B cell (primary cell): Measurements from ENCODE around the gene PADI3. TPM values are rescaled to one million over a fixed set of nuclear protein-coding genes. Genes with fewer than 3 reads are reported as not detected.
A peak's percentile ranks its signal among the peaks of the same experiment; 100 is the strongest.

Experiments
- ATAC-seq: fragments of 200-7000 bp; cut with Tn5 transposase; one replicate; pipeline ENCODE4 v1.10.0; 2021; ENCODE audit warnings: low read depth, mild to moderate bottlenecking, moderate number of reproducible peaks, moderate library complexity
- CTCF ChIA-PET: fragments of 350-600 bp; sonication (Branson Sonifier 250); formaldehyde crosslinking; loops from one replicate; lab custom pipeline; 2021; ENCODE audit warnings: antibody characterized with exemption, inconsistent platforms; lab: Charles Lee
- POLR2A ChIA-PET: fragments of 350-600 bp; sonication (Branson Sonifier 250); formaldehyde crosslinking; loops from one replicate; lab custom pipeline; 2021; ENCODE audit warnings: antibody characterized with exemption; lab: Charles Lee
- DNase-seq: peaks from one replicate; pipeline ENCODE4 v3.0.0; 2013
- H2AFZ ChIP-seq: 2 replicates; pipeline ENCODE4 v1.6.1; 2012; ENCODE audit warnings: mild to moderate bottlenecking, low read depth, low read length; ENCODE audit not compliant: insufficient read depth, poor library complexity, severe bottlenecking
- H3K27ac ChIP-seq, 2 donors: 1 replicate in 1 of 2; 2 replicates in 1 of 2; pipeline ENCODE4 v1.5.1; 2012 to 2013; ENCODE audit warnings: low read length in 2 of 2, mild to moderate bottlenecking in 2 of 2, moderate library complexity in 1 of 2
- H3K27me3 ChIP-seq, 4 experiments: fragments of 200-600 bp in 1 of 4; sonication (generic) in 1 of 4; replicated peaks in 1 of 4; 1 replicate in 2 of 4; 2 replicates in 2 of 4; pipeline versions ENCODE4 v1.6.1 to v1.7.0; 2013 to 2016; ENCODE audit warnings: low read length in 3 of 4, mild to moderate bottlenecking in 2 of 4, mixed read lengths in 1 of 4, moderate library complexity in 1 of 4; ENCODE audit not compliant: insufficient read depth in 4 of 4, control insufficient read depth in 3 of 4; ENCODE audit errors: control extremely low read depth in 1 of 4
- H3K36me3 ChIP-seq, 2 experiments: replicated peaks in 1 of 2; 1 replicate in 1 of 2; 2 replicates in 1 of 2; pipeline versions ENCODE4 v1.6.1 to v1.7.1; 2013; ENCODE audit warnings: low read length in 1 of 2; ENCODE audit not compliant: insufficient read depth in 2 of 2, control insufficient read depth in 1 of 2; ENCODE audit errors: control extremely low read depth in 1 of 2, extremely low read depth in 1 of 2
- H3K4me1 ChIP-seq, 2 donors: fragments of 200-600 bp in 1 of 2; sonication (generic) in 1 of 2; 1 replicate in 1 of 2; 2 replicates in 1 of 2; pipeline versions ENCODE4 v1.5.1 to v1.6.1; 2013 to 2017; ENCODE audit warnings: low read length in 2 of 2; ENCODE audit not compliant: control insufficient read depth in 2 of 2, insufficient read depth in 2 of 2
- H3K4me2 ChIP-seq: replicated peaks from 2 replicates; pipeline ENCODE3; 2012; ENCODE audit warnings: mild to moderate bottlenecking, low read depth, low read length; ENCODE audit not compliant: poor library complexity, severe bottlenecking
- H3K4me3 ChIP-seq, 5 experiments: fragments of 200-600 bp in 1 of 5; sonication (generic) in 1 of 5; 1 replicate in 3 of 5; 2 replicates in 2 of 5; pipeline versions ENCODE4 v1.5.1 to v1.7.0; 2011 to 2016; ENCODE audit warnings: low read length in 4 of 5, mild to moderate bottlenecking in 4 of 5, low read depth in 2 of 5, control low read depth in 1 of 5, moderate library complexity in 1 of 5; ENCODE audit not compliant: insufficient read depth in 1 of 5; ENCODE audit errors: control extremely low read depth in 1 of 5, extremely low read depth in 1 of 5
- H3K79me2 ChIP-seq: fragments of 200-600 bp; sonication (generic); one replicate; pipeline ENCODE4 v1.6.0; 2016; ENCODE audit warnings: low read length; ENCODE audit not compliant: control insufficient read depth, insufficient read depth
- H3K9ac ChIP-seq: fragments of 200-600 bp; sonication (generic); 2 replicates; pipeline ENCODE4 v1.6.1; 2017; ENCODE audit warnings: mild to moderate bottlenecking, low read length, moderate library complexity
- H3K9me3 ChIP-seq, 3 donors: one replicate each; pipeline versions ENCODE4 v1.6.1 to v1.7.1; 2013; ENCODE audit warnings: low read length in 2 of 3; ENCODE audit not compliant: control insufficient read depth in 2 of 3, insufficient read depth in 1 of 3; ENCODE audit errors: control extremely low read depth in 1 of 3
- H4K20me1 ChIP-seq: 2 replicates; pipeline ENCODE4 v1.6.0; 2012; ENCODE audit warnings: mild to moderate bottlenecking, low read length; ENCODE audit not compliant: insufficient read depth, control insufficient read depth, poor library complexity, severe bottlenecking
- H3K27ac Mint-ChIP-seq: one replicate; pipeline ENCODE4 v1.8.0; 2021; ENCODE audit warnings: mixed read lengths
- H3K27me3 Mint-ChIP-seq: one replicate; pipeline ENCODE4 v1.8.0; 2021; ENCODE audit warnings: mixed read lengths
- H3K4me1 Mint-ChIP-seq: one replicate; pipeline ENCODE4 v1.8.0; 2021; ENCODE audit warnings: mixed read lengths
- H3K4me3 Mint-ChIP-seq: one replicate; pipeline ENCODE4 v1.8.0; 2021; ENCODE audit warnings: mixed read lengths
- H3K9me3 Mint-ChIP-seq: one replicate; pipeline ENCODE4 v1.8.0; 2022; ENCODE audit warnings: mixed read lengths; ENCODE audit not compliant: insufficient read depth
- EZH2 ChIP-seq: IDR thresholded peaks from 2 replicates; pipeline ENCODE4 v1.6.1; 2012; ENCODE audit warnings: borderline replicate concordance, low read depth, mild to moderate bottlenecking, moderate library complexity, low read length; ENCODE audit not compliant: insufficient read depth, poor library complexity, severe bottlenecking
- WGBS: methylation state at CpG from one replicate; pipeline ENCODE4 v1.1.5; 2013; ENCODE audit warnings: missing lambda C conversion rate; ENCODE audit not compliant: insufficient coverage; 5-methylcytosine and 5-hydroxymethylcytosine counted together
- intact Hi-C: fragments of 100-400 bp; cut with micrococcal nuclease; formaldehyde crosslinking; loops from one replicate; pipeline ENCODE4 v1.10.0; 2022
- polyA plus RNA-seq: library from polyadenylated mRNA; depleted of rRNA; stranded (reverse); fragments of >200 nt; gene quantifications from 2 replicates; pipeline ENCODE4 v1.2.3, GENCODE V29; 2012
- total RNA-seq, 2 donors: library from RNA; stranded (reverse); fragments of 120-200 nt in 1 of 2; gene quantifications; 1 replicate in 1 of 2; 2 replicates in 1 of 2; pipeline versions ENCODE4 v1.2.3 to v1.2.4, GENCODE V29; 2013 to 2022
- TF ChIP-seq, protein P1 (sequence below): fragments of 200-600 bp; IDR thresholded peaks from one replicate; pipeline ENCODE4 v1.8.0; 2022; ENCODE audit warnings: antibody characterized with exemption, mild to moderate bottlenecking

Gene PADI3
- total and polyA plus RNA-seq, 2 donors (not counting 1 experiment from before 2014, with no cell fraction given): not detected

DNA sequence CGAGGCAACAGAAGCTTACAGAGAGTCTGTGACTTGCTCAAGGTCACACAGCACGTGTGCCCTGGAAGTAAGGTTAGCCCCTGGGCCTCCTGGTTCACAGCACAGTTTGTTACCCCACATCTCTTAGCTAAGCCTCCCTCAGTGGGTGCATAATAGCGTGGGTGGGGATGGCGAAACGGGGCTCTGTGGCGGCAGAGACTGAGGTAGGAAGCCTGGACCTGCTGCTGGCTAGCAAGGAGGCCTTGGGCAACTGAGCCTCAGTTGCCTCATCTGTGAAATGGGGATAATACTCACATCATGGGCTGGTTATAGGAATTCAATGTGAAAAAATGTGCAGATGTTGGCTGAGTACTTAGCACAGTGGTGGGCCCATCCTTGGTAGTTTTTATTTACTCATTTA lies 59.7 kb downstream of the PADI3 start:
- ChIA-PET POLR2A (no interaction called here), CTCF (no interaction called here)
- Histone ChIP-seq H3K9me3 (no peaks in the 10 kb centered on the region), H3K27ac (no peak overlapping the region), H4K20me1 (no peaks in the 10 kb centered on the region), H3K4me3 (peak overlapping the region in 1 of 5 experiments; percentile 39), H3K36me3 (no peaks in the 10 kb centered on the region), H3K27me3 (peaks cover 0 to 6% (median 0%) of the 10 kb centered on the region in 4 experiments), H3K79me2 (no peaks in the 10 kb centered on the region), H3K4me1 (no peaks in the 10 kb centered on the region), H3K4me2 (no peak overlapping the region), H2AFZ (no peak overlapping the region), H3K9ac (no peak overlapping the region)
- TF ChIP-seq, protein P1, sequence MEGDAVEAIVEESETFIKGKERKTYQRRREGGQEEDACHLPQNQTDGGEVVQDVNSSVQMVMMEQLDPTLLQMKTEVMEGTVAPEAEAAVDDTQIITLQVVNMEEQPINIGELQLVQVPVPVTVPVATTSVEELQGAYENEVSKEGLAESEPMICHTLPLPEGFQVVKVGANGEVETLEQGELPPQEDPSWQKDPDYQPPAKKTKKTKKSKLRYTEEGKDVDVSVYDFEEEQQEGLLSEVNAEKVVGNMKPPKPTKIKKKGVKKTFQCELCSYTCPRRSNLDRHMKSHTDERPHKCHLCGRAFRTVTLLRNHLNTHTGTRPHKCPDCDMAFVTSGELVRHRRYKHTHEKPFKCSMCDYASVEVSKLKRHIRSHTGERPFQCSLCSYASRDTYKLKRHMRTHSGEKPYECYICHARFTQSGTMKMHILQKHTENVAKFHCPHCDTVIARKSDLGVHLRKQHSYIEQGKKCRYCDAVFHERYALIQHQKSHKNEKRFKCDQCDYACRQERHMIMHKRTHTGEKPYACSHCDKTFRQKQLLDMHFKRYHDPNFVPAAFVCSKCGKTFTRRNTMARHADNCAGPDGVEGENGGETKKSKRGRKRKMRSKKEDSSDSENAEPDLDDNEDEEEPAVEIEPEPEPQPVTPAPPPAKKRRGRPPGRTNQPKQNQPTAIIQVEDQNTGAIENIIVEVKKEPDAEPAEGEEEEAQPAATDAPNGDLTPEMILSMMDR: no peak
- no peak for TF ChIP-seq EZH2
- no peak overlapping the region for H3K4me3 Mint-ChIP-seq
- no peak for DNase-seq
- WGBS: 60% methylated on average over 4 of the region's 6 CpGs
- H3K27me3 Mint-ChIP-seq: peaks cover 40% of the 10 kb centered on the region
- no peak overlapping the region for H3K27ac Mint-ChIP-seq
- intact Hi-C loops: no loop called here
- no peak for ATAC-seq
- no peaks in the 10 kb centered on the region for H3K9me3 Mint-ChIP-seq
- no peaks in the 10 kb centered on the region for H3K4me1 Mint-ChIP-seq

DNA sequence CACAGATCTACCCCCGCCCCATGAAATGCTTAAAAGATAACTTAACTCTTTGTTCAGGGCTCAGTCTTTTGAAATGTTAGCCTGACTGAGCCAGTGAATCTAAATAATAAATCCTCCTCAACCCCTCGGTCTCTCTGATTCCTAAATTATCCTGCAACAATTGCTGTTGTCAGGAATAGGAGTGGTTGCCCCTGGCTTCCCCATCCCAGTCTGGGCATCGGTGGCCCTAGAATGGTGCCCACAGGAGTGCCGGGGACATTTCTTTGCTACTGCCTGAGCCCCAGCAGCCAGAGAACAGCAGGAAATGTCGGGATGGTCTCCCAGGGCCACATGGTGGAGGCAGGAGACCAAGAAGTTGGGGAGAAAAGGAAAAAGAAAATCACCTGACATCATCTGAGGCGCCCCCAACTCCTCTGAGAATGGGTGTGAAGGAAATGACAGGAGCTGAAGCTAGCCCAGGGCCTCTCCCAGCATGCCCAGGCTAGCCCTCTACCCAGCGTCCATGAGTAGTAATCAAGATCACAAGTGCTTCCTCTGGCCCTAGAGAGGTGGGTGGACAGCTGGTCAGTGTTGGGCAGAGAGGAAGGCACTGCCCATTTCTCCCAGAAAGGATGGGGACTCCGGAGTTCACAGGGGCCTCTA lies 60.6 kb downstream of the PADI3 start:
- Histone ChIP-seq H2AFZ (no peak overlapping the region), H3K9ac (no peak overlapping the region), H3K79me2 (no peaks in the 10 kb centered on the region), H3K27ac (no peak overlapping the region), H3K9me3 (no peaks in the 10 kb centered on the region), H3K4me1 (no peaks in the 10 kb centered on the region), H4K20me1 (no peaks in the 10 kb centered on the region), H3K36me3 (no peaks in the 10 kb centered on the region), H3K4me3 (peak overlapping the region in 1 of 5 experiments; percentile 31), H3K4me2 (no peak overlapping the region), H3K27me3 (peaks cover 0 to 6% (median 0%) of the 10 kb centered on the region in 4 experiments)
- ATAC-seq: no peak
- no peak for DNase-seq
- Mint-ChIP-seq H3K27ac (no peak overlapping the region), H3K9me3 (no peaks in the 10 kb centered on the region), H3K4me1 (no peaks in the 10 kb centered on the region), H3K27me3 (peaks cover 40% of the 10 kb centered on the region), H3K4me3 (no peak overlapping the region)
- TF ChIP-seq EZH2: no peak
- TF ChIP-seq, protein P1: no peak
- 93% methylated on average over 4 of the region's 8 CpGs for WGBS
- intact Hi-C loops: no loop called here
- ChIA-PET CTCF (interaction anchor here (0.6 kb wide), 1 partner anchor 48 kb away, joined by 3 read pairs; no protein-coding TSS in a partner anchor), POLR2A (interaction anchor here (0.5 kb wide), 1 partner anchor 17 kb away, joined by 4 read pairs; no protein-coding TSS in a partner anchor)
